HG03064 (cell line): Measurements from ENCODE around the gene ALDH1A3.

Source experiments
- ATAC-seq: cut with Tn5 transposase; IDR thresholded peaks from one replicate; pipeline ENCODE4 v1.9.1; 2021; ENCODE audit warnings: low read depth; ENCODE audit not compliant: unreplicated experiment

Gene ALDH1A3

DNA sequence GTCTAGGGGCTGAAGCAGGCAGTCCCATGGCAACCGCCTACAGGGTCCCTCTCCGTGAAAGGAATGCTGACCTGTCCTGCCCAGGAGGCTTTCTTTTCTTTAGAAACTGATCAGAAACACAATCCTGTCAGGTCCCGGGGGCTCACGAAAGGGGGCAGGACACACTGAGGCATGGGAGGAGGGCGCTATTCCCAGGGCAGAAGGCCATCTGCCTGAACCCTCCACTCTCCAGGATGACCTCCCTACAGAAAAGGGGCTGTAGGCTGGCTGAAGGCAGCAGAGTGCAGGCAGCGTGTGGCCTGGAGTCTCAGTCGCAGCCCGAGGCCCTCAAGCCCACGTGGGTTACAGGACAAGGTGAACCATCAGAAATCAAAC lies 21.2 kb downstream of the ALDH1A3 start:
- ATAC-seq, result no peak

DNA sequence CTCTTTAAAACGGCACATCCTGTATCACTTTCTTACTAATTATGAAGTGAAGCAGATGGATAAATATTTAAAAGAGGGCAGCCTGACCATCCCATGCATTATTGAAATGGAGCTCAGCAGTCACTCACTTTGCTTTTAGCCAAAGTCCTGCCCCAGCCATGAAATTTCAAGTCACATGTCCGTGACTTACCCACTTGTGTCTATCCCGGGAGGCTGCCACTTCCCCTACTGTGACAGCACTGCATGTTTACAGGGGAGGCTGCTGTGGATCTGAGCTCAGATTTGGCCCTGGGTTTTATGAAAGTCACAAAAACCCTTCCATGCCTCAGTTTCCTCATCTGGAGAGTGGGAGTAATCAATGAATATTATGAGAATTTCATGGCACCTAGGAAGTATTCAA lies 21.7 kb downstream of the ALDH1A3 start:
- ATAC-seq, result no peak

DNA sequence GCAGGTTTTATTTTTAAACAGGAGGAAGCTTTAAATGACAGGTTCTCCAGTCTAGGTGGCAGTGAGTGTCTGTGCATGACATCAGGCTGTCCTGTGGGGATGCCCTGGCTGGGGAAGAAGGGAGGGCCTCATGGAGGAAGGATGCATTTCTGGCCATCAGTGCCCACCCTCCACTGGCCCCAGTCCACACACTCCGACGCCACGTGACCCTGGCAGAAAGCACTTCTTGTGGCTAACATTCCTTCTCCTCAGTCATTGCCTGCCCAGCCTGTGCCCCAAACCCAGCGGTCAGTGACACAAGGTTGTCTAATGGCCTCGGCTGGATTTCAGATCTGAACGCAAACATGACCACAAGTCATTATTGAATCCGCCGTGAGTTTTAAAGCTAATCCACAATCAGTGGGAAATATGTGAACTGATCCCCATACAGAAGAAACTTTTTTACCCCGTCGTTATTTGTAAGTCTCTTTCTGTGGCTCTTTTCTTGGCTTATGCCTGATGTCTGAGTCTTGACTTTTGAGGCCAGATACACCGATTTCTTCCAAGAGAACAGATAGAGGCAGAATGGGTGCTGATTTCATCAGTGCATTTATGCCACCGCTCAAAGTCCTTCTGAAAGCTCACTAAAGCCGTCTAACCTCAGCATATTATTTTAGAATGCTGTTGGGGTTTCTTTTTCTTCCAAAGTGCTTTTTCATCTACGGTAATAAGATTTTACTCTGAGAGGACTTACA lies 22.2 kb downstream of the ALDH1A3 start:
- no peak for ATAC-seq

DNA sequence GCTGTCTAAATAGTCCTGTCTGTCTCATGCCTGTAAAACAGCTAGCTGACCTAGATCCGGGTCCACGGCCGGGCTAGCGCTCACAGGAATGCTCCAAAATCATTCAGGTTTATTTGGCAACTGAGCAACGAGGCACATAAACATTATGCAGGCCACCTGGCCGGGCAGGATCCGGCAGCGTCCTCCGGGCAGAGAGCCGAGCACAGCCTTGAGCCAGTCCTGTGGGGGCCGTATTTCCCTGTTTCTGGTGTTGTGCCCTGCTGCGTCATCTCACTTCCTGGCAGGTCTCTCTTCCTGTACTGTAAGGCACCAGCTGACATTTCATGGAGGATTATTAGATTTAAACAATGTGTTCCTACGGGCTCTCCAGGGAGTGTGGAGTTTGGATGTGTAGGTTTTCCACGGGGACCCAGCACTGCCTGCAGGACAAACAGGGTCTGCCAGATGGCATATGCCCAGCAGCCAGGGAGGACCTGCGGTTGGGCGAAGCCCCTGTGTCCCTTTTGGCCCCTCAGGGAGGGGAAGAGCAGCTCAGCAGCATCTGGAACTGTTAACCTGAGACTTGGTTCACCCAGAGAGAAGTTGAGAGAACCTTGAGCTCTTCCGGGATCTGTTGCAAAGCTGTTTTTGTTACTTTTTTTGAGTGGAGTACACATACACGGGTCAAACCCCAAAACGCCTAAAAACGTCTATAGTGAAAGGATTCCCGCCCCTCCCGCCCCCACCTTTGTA lies 23.0 kb downstream of the ALDH1A3 start:
- ATAC-seq, result no peak

- no peak for ATAC-seq
These were observed 23.5 kb downstream of the ALDH1A3 start for GRCh38 chr15:100903168-100903554.

GRCh38 chr15:100905850-100906249 lies 26.2 kb downstream of the ALDH1A3 start:
- no peak for ATAC-seq

- no peak for ATAC-seq
These were observed 28.8 kb downstream of the ALDH1A3 start for GRCh38 chr15:100908466-100908865.

GRCh38 chr15:100909565-100909964 lies 29.9 kb downstream of the ALDH1A3 start:
- ATAC-seq, result no peak

DNA sequence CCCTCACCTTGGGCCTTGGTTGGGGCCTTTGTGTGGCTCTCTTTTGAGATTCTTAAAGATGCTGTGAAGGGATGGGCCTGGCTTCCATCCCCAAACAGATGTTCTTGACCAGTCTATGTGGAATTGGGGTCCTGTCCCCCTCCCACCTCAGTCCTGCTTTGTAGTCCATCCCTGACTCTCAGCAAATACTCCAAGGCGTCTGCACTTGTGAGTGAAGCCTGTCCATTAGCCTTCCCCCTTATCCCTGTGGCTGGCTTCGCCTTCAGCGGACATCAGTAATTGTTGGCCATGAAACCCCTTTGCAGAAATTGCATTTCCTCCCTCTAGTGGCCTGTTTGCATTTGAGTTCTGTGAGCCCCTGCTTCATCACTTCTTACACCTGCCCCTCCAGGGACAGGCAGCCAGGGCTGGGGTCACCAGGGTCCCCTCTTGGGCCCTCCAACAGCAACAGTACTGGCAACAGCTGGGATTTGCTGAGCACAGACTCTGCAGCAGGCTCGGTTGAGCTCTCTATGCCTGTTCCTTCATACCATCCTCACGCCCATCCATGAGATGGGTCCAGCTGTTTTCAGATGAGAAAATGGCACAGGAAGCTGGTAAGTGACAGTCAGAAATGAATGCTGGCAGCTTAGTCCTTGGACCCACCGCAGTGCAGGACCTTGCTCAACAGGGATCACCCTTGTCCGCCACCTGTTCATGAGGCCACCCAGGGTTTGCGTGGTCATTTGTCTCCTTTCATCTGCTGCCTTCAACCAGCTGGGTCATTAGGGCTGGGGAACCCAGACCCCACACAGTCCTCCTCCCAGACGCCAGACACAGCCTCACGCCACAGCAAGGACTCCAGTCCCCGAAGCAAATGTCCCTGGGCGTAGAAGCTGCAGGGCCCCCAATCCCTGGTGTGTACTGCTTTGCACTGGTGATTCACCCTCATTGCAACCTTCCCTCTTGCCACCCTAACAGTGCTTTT lies 30.6 kb downstream of the ALDH1A3 start:
- ATAC-seq, result no peak

GRCh38 chr15:100911086-100911485 lies 31.5 kb downstream of the ALDH1A3 start:
- no peak for ATAC-seq

DNA sequence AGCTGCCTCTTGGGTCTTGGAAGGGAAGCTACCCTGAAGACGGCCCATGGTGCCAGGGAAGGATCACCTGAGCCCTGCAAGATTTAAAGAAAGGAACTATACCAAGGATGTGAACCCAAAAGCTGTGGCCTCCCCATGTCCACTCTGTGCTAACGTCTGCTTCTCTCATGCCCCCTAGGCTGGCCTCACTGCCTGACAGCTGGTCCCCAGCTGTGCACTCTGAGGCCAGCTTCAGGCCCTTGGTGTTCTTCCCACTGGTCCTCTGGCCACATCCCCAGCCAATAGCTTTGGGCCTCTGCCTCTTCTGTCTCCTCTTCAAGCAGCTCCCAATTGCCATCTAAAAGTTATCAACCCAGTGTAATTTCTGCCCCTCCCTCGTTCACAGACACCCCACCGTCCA lies 34.3 kb downstream of the ALDH1A3 start:
- no peak for ATAC-seq

DNA sequence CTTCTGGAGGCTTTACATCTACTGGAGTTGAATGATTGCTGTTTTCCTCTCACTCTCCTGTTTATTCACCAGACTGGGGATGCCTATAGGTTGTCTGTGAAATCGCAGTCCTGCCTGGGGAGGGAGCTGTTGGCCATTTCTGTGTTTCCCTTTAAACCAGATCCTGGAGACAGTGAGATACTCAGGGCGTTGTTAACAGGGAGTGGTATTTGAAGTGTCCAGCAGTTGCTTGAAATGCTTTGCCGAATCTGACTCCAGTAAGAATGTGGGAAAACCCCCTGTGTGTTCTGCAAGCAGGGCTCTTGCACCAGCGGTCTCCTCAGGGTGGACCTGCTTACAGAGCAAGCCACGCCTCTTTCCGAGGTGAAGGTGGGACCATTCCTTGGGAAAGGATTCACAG lies 35.2 kb downstream of the ALDH1A3 start:
- ATAC-seq, result no peak

- ATAC-seq, result peak; percentile 49
These were observed 38.5 kb downstream of the ALDH1A3 start for GRCh38 chr15:100918034-100918689.

GRCh38 chr15:100918690-100919480 lies 39.3 kb downstream of the ALDH1A3 start, which contains the start of gene LRRK1:
TSS of gene LRRK1 (plus strand) at chr15:100919357. CDS start at chr15:100924633, 5,276 bp downstream.
- ATAC-seq, result no peak

DNA sequence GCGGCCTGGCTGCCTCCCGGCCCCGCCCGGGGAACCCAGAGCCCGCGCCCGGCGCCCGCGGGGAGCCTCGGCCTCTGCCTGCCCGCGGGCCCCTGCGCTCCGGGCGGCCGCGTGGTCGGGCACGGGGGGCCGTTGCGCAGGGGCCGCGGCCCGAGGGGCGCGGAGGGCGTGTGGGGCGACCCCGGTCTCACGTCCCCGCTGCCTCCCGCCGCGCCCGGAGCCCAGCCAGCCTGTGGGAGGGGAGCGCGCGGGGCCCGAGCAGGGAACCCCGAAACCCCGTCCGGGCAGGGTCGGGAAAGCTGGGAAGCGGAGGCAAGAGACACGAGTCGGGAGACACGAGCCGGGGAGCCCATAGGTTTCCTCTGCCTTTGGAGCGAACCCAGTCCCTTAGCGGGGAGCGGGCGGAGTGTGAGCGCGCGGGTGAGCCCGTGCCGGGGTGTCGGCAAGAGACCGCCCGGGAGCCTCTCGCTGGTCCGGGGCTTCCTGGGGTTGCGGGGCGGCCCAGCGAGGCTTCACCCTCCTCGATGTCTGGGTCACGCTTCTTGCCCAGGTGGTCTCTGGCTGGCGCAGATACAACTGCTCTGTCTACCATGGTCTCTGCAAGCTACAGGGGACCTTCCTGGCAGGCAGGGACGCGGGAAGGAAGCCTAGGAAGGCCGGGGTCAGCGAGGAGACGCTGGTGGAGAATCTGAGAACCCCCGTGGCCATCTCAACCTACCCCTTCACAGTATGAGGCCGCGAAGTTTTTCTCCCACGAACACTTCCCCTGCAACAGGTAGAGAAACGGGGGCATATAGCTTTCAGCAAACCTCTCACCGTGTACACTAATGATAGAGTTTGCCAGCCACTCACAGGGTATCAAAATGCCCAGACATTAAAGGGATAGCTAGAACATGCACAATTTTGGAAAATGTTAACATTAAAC lies 40.1 kb downstream of the ALDH1A3 start:
- no peak for ATAC-seq

DNA sequence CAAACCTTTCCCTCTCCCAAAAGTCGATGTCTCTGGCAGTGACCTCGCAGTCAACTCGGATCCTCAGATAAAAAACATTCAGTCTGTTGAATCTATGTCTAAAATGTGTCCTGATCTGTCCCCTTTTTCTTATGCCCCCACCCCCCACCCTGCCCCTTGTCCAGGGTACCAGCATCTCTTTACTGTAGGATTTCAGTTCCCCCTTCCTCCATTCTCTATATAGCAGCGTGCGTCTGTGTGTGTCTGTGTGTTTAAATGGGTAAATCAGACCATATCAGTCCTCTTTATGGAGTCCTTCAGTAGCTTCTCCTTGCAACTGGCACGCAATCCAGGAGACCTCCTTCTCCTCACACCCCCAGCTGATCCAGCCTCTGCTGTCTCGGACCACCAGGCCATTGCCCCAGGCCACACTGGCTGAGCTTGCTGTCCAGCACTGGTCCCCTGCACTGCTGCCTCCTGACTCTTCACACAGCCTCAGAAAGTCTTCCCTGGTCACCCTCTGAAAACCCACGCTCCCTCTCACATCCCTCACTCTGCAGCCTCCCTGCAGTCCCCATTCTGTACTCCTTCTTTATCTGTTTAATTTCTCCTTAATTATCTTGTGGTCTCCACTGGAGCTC lies 41.0 kb downstream of the ALDH1A3 start:
- no peak for ATAC-seq

DNA sequence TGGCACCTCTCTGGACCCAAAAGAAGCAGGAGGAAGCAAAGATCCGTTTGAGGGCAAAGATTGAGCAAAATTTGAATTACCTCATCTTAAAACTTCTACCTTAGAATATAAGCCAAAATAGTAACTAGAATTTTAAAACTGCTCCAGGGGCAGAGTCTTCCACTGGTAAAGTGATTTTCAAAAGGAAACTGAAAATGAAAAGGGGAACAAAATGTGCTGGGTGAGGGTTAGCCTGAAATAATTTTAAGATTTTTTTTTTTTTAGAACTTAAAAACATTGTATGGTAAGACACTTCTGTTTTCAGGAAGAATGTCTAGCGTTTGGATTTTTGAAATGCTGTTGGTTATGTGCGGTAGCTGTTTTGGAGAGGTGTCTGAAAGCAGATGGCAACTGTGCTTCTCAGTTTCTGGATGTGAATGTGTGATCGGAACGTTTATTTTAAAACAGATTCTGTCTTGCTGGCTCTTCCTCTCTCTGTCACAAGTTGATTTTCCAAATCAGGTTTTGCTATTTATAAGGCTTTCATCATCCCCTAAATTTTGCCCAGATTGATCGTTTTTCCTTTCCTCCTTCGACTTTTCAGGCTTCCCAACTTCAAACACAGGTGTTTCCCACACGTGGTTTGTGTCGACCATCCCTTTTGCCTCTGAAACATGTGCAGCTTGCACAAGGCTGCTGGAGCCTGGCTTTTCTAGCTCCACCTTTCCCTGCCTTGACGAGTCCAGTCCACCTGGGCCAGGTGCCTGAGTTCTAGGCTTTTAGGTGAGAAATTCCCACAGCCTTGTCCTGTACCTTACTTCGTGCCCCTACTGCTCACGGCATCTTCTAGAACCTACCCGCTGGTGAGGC lies 42.8 kb downstream of the ALDH1A3 start:
- no peak for ATAC-seq
